Cardiac septum (tissue), 1 donor: Measurements from ENCODE around the gene FKBP3. TPM values are rescaled to one million over a fixed set of nuclear protein-coding genes. Genes with fewer than 3 reads are reported as not detected.
"Not testable (repeated sequence)": the region's sequence is repeated elsewhere in the genome, so short reads cannot be mapped to it uniquely, and the experiment has no call there.

Experiments
- DNase-seq: peaks from one replicate; pipeline ENCODE4 v3.0.0-alpha.2; 2020; ENCODE audit warnings: low spot score
- intact Hi-C: fragments of 100-400 bp; cut with DNase I; formaldehyde crosslinking; loops from one replicate; pipeline ENCODE4 v1.14.0; 2022
- long read RNA-seq: library from polyadenylated mRNA; unstranded; transcript quantifications from one replicate; pipeline ENCODE4 v2.0.0, GENCODE V29; 2021
- total RNA-seq: library from RNA; stranded (reverse); fragmentation: NEBNext Ultra II Directional; extraction: Animal tissue kit (Norgen Biotek cat#: 25700); gene quantifications from one replicate; pipeline ENCODE4 v1.2.1, GENCODE V29; 2021
- donor health status: DM: no; HTN: no; CAD: no.

The FKBP3 gene
- 81.4 TPM for total RNA-seq
- long read RNA-seq, transcript FKBP3-202 (7 exons, 1,346 nt): major isoform, 87 of 103 reads
- long read RNA-seq, partial matches to known transcripts: 7 of 103 reads
- long read RNA-seq, other reads (novel, unspliced or antisense): 9 of 103 reads

DNA sequence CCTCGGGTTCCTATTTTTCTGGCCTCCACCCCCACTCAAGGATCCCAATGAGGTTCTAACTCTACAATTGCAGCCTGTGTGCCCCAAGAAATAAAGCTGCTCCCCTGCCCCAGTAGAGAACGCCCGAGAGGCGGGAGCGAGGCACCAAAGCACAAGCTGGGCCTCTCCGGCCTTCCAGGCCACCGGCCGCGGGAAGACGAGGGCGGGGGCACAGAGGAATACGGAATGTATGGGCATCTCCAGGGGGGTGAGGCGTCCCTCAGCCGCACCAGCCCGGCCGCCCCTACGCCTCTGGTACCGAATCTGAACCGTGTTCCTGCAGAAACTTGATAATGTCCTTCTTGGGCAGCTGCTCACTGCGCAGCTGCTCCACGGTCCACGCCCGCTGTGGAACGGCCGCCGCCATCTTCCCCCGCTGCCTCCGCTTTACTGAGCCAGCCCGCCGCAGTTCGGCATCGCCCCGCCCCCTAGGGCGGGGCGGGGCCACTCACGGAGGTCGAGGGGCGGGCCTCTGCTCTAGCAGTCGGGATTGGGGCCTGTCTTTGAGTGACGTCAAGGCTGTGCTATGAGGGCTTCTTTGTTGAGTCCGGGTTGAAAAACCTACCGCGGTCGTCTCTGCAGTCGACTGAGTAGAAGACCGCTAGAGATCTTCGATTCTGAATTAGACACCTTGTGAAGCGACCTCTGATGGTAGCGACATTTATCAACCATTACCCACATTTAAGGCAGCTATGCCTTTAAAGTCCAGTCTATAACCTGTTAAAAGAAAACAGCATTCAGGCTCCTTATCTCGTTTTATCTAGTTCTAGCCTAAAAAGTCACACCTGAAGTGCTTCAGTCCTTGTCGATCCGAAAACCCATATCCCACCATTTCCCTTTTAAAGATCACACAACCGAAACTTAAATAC lies at the start of gene FKBP3:
Gene FKBP3, minus strand, starts transcription at position 431 of the 908 bp plus-strand sequence. Its CDS starts 25 bp downstream, at position 406.
- intact Hi-C loops: loop anchor here (1.0 to 5.0 kb wide), 4 partner anchors 50 to 237 kb away; partner anchors contain the start of genes PRPF39 and TOGARAM1
- DNase-seq: peak; percentile 98

DNA sequence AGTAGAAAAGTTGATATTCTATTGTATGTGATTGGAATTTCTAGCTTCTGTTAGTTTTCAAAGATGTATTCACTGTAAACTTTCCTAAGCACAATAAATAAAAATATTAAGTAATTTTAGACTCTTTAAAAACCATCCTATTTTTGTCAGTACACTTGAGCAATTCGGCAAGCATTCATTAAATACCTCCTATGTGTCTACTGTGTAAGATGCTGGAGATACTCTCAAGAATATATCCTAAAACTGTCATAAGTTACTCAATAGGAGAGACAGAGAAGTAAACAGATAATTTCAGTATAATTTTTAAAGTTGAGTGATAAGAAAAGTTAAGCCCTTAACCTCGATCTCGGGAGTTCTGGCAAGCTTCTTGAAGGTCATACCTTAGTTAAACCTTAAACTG lies 47.5 kb upstream of the FKBP3 start:
- intact Hi-C loops: no loop called here
- no peak for DNase-seq

GRCh38 chr14:45181329-45181728 lies 47.0 kb upstream of the FKBP3 start:
- no peak for DNase-seq
- intact Hi-C loops: no loop called here

DNA sequence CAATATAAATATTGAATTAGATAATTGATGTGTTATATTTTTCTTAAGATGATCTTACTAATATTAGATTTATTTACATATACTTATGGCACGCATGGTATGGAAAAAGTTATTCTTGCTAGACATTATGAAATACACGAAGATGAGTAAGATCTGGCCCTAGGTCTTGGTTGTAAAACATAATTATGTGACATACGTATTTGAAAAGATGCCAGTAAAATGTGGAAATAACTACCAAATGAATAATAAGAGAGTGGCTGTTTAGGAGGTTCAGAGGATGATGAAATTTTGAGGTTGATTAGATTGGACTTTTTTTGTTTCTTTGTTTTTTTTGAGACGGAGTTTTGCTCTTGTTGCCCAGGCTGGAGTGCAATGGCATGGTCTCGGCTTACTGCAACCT lies 42.8 kb upstream of the FKBP3 start:
- intact Hi-C loops: no loop called here
- no peak for DNase-seq

GRCh38 chr14:45169906-45170305 lies 35.6 kb upstream of the FKBP3 start:
- DNase-seq: no peak

GRCh38 chr14:45156067-45156466 lies 21.8 kb upstream of the FKBP3 start:
- no peak for DNase-seq
- intact Hi-C loops: no loop called here

More at GRCh38 chr14:45169906-45170305, 35.6 kb upstream of the FKBP3 start:
- intact Hi-C loops: no loop called here

DNA sequence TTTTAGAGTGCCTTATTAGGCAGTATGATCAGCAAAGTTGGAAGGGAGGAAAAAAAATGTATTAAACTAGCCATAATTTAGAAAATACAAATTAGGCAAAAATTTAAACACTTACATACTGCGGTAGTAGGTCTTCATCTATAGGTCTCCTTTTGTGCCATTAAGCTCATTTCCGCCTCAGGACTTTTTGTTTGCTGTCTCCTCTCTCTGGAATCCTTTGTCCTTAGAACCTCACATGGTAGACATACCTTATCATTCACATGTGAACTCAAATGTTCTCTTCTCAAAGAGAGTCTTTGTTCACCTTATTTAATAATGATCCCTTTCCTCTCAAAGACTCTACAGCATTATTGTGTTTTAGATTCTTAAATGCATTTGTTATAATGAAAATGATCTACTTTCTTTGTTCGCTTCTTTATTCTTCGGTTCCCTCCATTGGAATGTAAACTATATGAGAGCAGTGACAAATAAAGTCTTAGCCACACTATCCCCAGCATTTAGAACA lies 16.2 kb upstream of the FKBP3 start:
- DNase-seq: no peak
- intact Hi-C loops: no loop called here

- DNase-seq: no peak
- intact Hi-C loops: no loop called here
Observed at GRCh38 chr14:45149602-45150001, 15.3 kb upstream of the FKBP3 start.

DNA sequence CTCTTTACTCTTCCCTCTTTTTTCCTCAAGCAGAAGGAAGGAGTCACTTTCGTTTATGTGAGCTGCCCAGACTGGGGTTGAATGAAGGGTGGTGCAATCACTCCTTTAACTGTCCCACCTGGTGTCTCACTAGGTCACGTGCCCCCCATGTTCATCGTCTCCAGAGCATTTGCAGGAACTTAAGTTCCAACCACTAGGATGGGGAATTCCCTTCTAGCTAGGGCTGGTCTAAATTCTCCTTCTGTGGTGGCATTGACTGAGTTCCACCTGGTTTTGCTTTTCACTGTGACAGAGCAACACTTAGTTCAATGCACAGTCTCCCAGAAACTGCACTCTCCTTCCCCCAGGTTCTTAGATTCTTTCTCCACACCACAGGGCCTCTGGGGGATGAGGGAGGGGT lies 10.9 kb upstream of the FKBP3 start:
- no peak for DNase-seq
- intact Hi-C loops: no loop called here

DNA sequence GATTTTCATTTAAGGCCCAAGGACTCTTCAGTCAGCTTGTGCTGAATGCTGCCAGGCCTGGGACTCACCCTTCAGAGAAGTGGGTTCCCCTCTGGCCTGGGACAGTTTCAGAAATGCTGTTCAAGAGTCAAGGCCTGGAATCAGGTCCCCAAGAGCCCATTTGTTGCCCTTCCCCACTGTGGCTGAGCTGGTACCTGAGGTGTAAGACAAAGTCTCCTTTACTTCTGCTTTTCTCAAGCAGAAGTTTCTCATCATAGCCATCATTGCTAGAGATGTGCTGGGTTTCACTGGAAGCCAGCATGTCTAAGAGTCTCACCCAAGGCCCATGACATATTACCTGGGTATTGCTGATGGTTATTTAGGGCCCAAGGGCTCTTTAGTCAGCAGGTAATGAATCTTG lies 10.4 kb upstream of the FKBP3 start:
- no peak for DNase-seq
- intact Hi-C loops: no loop called here

DNA sequence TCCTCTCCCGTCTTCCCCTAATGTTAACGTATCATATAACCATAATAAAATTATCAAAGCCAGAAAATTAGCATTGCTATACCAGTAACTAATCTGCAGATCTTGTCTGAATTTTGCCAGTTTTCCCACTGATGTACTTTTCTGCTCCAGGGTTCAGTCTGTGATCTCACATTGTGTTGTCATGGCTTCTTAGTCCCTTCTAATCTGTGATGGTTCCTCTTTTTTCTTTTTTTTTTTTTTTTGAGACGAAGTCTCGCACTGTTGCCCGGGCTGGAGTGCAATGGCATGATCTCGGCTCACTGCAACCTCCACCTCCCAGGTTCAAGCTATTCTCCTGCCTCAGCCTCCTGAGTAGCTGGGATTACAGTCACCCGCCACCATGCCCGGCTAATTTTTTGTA lies 7.8 kb upstream of the FKBP3 start:
- DNase-seq, intact Hi-C loops: not testable (repeated sequence)

GRCh38 chr14:45140661-45141187 lies 6.4 kb upstream of the FKBP3 start:
- intact Hi-C loops: no loop called here
- DNase-seq: no peak

DNA sequence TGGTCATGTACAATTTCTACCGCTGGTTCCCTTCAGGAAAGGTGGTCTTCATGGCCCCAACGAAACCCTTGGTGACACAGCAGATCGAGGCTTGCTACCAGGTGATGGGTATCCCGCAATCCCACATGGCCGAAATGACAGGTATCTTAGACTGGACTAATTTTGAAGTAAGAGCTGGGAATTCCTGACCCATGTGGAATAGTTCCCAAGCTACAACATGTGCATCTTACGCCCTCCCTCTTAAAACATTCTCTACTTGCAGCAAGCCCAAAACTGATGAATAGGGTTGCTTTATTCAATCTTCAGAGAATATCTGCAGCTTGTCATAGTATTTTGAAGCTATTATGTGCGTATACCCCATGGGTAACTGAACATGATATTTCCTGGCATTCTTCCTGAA lies 2.1 kb upstream of the FKBP3 start:
- intact Hi-C loops: loop anchor here (5.0 kb wide), 2 partner anchors 116 to 131 kb away; partner anchors contain the start of gene MIS18BP1
- no peak for DNase-seq

DNA sequence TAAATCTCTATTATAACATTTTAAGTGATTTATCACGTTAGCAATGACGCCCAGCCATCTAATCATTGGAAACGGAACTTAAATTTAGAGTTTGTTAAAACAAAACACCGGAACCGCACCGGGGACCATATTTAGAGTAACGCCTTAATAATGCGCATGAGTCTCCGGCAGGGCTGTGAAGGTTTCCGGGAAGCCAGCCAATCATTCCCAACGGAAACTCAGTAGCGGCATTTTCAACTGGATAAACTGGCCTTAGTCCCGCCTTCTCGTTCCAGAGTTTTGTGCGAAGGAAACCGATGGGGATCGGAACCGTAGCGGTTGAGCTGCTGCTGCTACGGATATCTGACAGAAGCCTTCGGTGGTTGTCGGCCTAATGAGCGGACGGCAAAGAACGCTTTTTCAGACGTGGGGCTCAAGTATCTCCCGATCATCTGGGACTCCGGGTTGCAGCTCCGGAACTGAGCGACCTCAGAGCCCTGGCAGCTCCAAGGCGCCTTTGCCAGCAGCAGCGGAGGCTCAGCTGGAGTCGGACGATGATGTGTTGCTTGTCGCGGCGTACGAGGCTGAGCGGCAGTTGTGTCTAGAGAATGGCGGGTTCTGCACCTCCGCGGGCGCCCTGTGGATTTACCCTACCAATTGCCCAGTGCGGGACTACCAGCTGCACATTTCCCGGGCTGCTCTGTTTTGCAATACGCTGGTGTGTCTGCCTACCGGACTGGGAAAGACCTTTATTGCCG lies 1.5 kb upstream of the FKBP3 start, which contains the start of gene FANCM:
Gene FANCM, plus strand, starts transcription at position 272 of the 737 bp plus-strand sequence. Its CDS starts 102 bp downstream, at position 374.
- peak; percentile 92 for DNase-seq
- intact Hi-C loops: loop anchor here (2.0 to 5.0 kb wide), 3 partner anchors 51 to 131 kb away; partner anchors contain the start of genes MIS18BP1 and PRPF39

GRCh38 chr14:45135156-45135555 lies 875 bp upstream of the FKBP3 start:
- DNase-seq: no peak
- intact Hi-C loops: loop anchor here (2.0 to 5.0 kb wide), 3 partner anchors 50 to 132 kb away; partner anchors contain the start of genes MIS18BP1 and PRPF39

GRCh38 chr14:45133683-45134050 lies 614 bp downstream of the FKBP3 start:
- intact Hi-C loops: loop anchor here (1.0 to 5.0 kb wide), 4 partner anchors 49 to 236 kb away; partner anchors contain the start of genes PRPF39 and TOGARAM1

GRCh38 chr14:45128963-45129629 lies 5.2 kb downstream of the FKBP3 start:
- no peak for DNase-seq
- intact Hi-C loops: no loop called here

More at GRCh38 chr14:45133683-45134050, 614 bp downstream of the FKBP3 start:
- no peak for DNase-seq

DNA sequence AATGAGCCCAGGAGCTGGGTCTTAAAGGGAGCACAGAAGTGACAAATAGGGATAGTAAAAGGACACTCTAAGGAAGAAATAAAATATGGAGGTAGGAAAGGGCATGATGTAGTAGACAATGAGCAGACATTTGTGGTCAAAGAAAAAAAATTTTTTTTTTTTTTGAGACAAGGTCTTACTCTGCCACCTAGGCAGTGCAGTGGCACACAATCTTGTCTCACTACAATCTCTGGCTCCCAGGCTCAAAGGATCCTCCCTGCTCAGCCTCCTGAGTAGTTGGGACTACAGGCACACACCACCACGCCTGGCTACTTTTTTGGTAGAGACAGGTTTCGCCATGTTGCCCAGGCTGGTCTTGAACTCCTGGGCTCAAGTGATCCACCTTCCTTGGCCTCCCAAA lies 8.5 kb downstream of the FKBP3 start:
- DNase-seq: no peak
- intact Hi-C loops: no loop called here

DNA sequence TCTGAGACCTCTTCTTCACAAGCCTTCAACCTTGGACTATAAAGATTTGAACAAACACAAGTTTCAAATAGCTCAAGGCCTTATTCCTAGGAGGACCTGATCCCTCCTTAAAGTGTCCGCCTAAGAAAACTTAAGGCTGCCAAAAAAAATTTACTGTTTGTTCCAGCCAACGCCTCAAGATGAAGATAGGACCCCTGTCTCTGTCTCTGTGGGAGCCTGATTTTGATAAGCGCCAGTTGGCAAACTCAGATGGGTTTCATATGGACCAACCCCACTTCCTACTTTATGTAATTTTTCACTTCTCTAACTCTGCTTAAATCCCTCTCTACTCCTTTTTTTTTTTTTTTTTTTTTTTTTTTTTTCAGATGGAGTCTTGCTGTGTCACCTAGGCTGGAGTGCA lies 11.0 kb downstream of the FKBP3 start:
- intact Hi-C loops: no loop called here

More for the DNA sequence above, 11.0 kb downstream of the FKBP3 start:
- no peak for DNase-seq
